HG02981 (cell line): ENCODE results near the gene KHDC4.

Experiments used
- ATAC-seq: cut with Tn5 transposase; IDR thresholded peaks from one replicate; pipeline ENCODE4 v1.9.1; 2021; ENCODE audit warnings: mild to moderate bottlenecking, moderate library complexity; ENCODE audit not compliant: unreplicated experiment

Gene KHDC4

GRCh38 chr1:155872527-155872926, 61.7 kb downstream of the KHDC4 start:
- ATAC-seq, result no peak

- no peak for ATAC-seq
These were observed 62.8 kb downstream of the KHDC4 start for GRCh38 chr1:155871390-155871789.

DNA sequence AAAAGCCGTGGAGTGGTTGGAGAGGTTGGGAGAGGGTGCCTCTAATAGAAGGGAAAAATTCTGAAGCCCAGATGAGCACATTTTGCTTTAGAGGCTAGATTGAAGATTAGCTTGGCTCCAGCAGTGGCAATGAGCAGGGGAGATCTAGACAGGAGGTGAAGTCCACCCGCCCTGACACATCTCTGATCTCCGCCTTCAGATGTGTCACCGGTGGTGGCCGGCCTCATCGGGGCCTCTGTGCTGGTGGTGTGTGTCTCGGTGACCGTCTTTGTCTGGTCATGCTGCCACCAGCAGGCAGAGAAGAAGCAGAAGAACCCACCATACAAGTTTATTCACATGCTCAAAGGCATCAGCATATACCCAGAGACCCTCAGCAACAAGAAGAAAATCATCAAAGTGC, 66.4 kb downstream of the KHDC4 start:
- no peak for ATAC-seq

- ATAC-seq, result no peak
These were observed 69.8 kb downstream of the KHDC4 start for GRCh38 chr1:155864393-155864792.
